HTR-8/SVneo (cell line): ENCODE results near the gene BLM.

ENCODE experiments used
- DNase-seq: peaks from one replicate; pipeline ENCODE4 v3.0.0; 2011; ENCODE audit warnings: low spot score, mixed read lengths; ENCODE audit not compliant: insufficient read length
- FAIRE-seq: peaks from 2 replicates; lab custom pipeline; 2011; peaks lifted over from hg19 to GRCh38; lab: Jason Lieb, UNC

The BLM gene

GRCh38 chr15:90863987-90864386 is 146.8 kb downstream of the BLM start:
- FAIRE-seq (no peak), DNase-seq (no peak)

GRCh38 chr15:90864507-90864906 is 147.4 kb downstream of the BLM start:
- DNase-seq (no peak), FAIRE-seq (no peak)

- FAIRE-seq (no peak), DNase-seq (no peak)
Observed at GRCh38 chr15:90865702-90866101, 148.6 kb downstream of the BLM start.
